GM13977 (cell line): ENCODE measurements around the gene PIGM.

ENCODE experiments used
- DNase-seq: peaks from one replicate; pipeline ENCODE4 v3.0.0; 2012; ENCODE audit warnings: low spot score
- in situ Hi-C: fragments of 300-500 bp; cut with MboI; formaldehyde crosslinking; loops from one replicate; pipeline ENCODE4 v1.12.0; 2022; ENCODE audit warnings: low sequenced_read_pairs, low pct_unique_long_range_greater_than_20kb, mixed read lengths, inconsistent platforms; ENCODE audit not compliant: unreplicated experiment
- TF ChIP-seq, protein P1 (sequence below): IDR thresholded peaks from 2 replicates; pipeline ENCODE4 v1.5.1; 2012; ENCODE audit warnings: mild to moderate bottlenecking, control low read depth; ENCODE audit not compliant: insufficient read depth; ENCODE audit errors: extremely low read depth, missing control alignments

The PIGM gene

DNA sequence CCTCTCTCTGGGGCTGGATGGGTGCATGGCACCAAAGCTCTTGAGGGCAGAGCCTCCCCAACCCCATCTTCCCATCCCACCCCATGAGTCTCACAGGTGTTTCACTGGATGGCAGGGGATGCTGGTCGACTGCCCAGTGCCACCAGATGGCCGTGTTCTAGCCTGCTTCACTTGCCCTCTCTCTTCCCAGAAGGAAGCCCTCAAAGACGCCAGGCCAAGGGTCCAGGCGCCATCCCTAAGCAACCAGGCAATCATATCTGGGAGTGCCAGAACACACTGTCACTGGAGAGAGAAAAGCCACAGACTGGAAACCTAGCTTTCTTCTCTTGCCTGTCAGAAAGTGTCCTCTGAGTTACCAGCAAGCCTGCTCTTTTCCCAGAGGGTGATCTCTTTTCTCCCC lies 26.7 kb downstream of the PIGM start:
- TF ChIP-seq, protein P1, sequence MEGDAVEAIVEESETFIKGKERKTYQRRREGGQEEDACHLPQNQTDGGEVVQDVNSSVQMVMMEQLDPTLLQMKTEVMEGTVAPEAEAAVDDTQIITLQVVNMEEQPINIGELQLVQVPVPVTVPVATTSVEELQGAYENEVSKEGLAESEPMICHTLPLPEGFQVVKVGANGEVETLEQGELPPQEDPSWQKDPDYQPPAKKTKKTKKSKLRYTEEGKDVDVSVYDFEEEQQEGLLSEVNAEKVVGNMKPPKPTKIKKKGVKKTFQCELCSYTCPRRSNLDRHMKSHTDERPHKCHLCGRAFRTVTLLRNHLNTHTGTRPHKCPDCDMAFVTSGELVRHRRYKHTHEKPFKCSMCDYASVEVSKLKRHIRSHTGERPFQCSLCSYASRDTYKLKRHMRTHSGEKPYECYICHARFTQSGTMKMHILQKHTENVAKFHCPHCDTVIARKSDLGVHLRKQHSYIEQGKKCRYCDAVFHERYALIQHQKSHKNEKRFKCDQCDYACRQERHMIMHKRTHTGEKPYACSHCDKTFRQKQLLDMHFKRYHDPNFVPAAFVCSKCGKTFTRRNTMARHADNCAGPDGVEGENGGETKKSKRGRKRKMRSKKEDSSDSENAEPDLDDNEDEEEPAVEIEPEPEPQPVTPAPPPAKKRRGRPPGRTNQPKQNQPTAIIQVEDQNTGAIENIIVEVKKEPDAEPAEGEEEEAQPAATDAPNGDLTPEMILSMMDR = no peak
- in situ Hi-C loops = loop anchor here (5.0 to 25.0 kb wide), 2 partner anchors 68 to 218 kb away; partner anchors contain the start of gene DUSP23
- no peak for DNase-seq

DNA sequence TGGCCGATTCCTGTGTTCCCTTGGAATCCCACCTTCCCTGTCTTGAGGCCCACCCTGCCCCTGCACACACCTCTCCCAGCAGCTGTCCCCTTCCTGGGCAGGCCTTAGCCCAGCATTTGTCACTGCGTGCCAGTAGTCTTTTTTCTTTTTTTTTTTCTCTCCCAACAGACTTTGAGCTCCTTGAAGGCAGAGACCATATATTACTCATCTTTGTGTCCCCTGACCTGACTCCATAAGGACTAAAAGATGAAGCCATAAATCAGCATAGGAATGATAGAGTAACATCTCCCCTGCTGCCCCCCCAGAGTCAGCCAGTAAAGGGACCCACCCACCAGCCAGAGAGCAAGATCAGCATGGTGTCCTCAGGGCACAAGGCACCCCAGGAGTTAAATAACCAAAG lies 27.4 kb downstream of the PIGM start:
- in situ Hi-C loops = loop anchor here (25.0 kb wide), 1 partner anchor 217 kb away; the partner anchor contains the start of gene DUSP23
- DNase-seq = no peak
- TF ChIP-seq, protein P1 = no peak

DNA sequence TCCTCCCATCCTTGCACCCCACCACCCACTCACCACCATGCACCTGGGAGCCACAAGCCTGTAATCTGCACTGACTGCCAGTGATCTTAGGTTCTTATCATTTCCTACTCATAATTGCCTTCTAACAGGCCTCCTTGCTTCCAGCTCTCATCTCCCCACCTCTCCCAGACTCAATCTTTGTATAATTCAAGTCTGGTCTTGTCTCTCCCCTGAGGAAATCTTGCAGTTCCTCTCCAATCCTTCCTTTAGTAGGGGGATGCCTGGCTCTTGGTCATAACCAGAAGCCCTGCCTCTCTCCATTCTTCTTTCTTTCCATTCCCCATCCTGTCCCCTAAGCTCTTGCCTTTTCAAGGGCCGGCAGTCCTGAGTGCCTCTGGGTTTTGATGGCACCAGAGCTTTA lies 27.8 kb downstream of the PIGM start:
- no peak for DNase-seq
- in situ Hi-C loops = loop anchor here (25.0 kb wide), 1 partner anchor 217 kb away; the partner anchor contains the start of gene DUSP23
- TF ChIP-seq, protein P1 = no peak

DNA sequence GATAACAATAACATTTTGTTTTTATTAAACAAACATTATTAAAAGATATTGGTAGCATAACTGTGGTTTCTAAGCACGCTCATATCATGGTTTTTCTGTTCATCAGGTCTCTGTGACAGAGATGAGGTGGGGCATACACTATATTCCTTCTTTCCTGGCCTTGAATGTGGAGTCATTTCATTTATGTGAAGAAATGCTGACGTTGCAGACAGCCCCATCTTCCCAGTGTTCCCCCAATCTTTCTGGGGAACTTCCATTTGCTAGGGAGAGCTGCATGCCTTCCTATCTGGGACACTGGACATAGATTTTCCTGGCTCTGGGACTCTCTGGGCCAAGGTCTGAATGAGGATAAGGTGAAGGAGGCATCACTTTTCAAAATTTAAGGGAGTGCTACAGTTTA lies 30.4 kb downstream of the PIGM start:
- TF ChIP-seq, protein P1 = no peak
- in situ Hi-C loops = loop anchor here (25.0 kb wide), 1 partner anchor 214 kb away; the partner anchor contains the start of gene DUSP23
- no peak for DNase-seq

DNA sequence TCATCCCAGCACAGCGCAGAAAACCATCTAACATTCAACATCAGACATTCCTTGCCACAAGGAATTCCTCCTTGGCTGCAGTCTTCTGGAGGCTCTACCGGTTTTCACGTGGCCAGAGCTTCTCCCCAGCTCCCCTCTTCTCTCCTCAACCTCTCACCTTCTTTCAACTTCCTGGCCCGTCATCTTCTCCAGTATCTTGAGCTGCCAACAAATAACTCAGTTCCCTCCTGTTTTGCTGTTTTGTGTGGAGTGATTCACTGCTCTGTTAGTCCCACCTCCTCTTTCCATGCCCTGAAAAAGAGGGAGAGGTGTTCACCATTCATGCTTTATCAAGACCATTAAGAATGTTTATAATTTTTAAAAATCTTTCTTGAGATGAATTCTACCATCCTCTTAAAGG lies 32.6 kb downstream of the PIGM start:
- DNase-seq = no peak
- in situ Hi-C loops = no loop called here
- TF ChIP-seq, protein P1 = no peak

DNA sequence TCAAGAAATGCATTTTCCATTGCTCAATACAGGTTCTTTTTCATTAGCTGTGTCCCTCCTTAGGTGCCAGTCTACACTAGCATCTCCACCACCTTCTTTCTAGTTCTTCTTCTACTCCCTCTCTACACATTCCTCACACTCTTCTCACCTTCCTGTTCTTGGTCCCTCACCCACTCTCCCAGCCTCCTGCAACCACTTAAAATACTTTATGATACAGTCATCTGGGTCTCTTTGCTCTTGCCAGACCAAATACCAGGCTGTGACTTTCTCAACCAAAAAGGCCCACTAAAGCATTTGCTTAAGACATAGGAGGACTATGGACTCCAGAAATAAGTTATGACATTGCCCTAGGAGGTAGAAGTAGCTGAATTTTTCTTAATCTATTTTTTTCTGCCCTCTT lies 35.1 kb downstream of the PIGM start:
- no peak for DNase-seq
- in situ Hi-C loops = no loop called here
- TF ChIP-seq, protein P1 = no peak

DNA sequence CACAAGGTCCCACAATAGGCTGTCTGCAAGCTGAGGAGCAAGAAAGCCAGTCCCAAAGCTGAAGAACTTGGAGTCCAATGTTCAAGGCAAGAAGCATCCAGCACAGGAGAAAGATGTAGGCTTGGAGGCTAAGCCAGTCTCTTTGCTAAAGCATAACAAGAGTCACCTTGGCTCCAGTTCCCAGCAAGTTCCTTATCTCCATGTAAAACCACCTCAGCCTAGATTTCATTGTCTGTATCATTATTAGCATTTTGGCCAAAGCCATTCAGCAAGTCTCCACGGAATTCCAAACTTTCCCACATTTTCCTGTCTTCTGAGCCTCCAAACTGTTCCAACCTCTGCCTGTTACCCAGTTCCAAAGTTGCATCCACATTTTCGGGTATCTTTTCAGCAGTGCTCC lies 36.9 kb downstream of the PIGM start:
- no peak for DNase-seq
- TF ChIP-seq, protein P1 = no peak
- in situ Hi-C loops = no loop called here
